HCT116 (cell line): ENCODE measurements around the gene CCDC14. TPM values are rescaled to one million over a fixed set of nuclear protein-coding genes. Genes with fewer than 3 reads are reported as not detected.

Experiments used
- ATAC-seq: fragments of 200-7000 bp; cut with Tn5 transposase; 2 replicates; pipeline ENCODE4 v1.9.1; 2020; ENCODE audit warnings: mild to moderate bottlenecking, moderate library complexity
- BruUV-seq: library from RNA; stranded (reverse); fragments of 400-500 nt; replicated peaks from 2 replicates; lab custom pipeline; 2021; lab: Mats Ljungman, UMichigan
- CTCF ChIA-PET: fragments of 300-600 bp; sonication (Branson Sonifier 250); formaldehyde crosslinking; loops from one replicate; lab custom pipeline; 2021; ENCODE audit warnings: antibody characterized with exemption; lab: Charles Lee
- POLR2A ChIA-PET: fragments of 300-600, 350-600 bp; sonication (Branson Sonifier 250); formaldehyde crosslinking; loops from one replicate; lab custom pipeline; 2021; ENCODE audit warnings: antibody characterized with exemption; lab: Charles Lee
- RAD21 ChIA-PET, 2 experiments: fragments of 300-600 bp; sonication (Branson Sonifier 250); formaldehyde crosslinking; loops; one replicate each; lab custom pipeline; 2023; ENCODE audit warnings: low total read pairs in 2 of 2; ENCODE audit not compliant: uncharacterized antibody in 2 of 2, unreplicated experiment in 2 of 2, low non-redundant PET in 1 of 2; lab: Charles Lee
- DNase-seq: peaks from one replicate; pipeline ENCODE4 v3.0.0-alpha.2; 2010; ENCODE audit warnings: low read depth, low spot score
- H2AFZ ChIP-seq: fragments of 200-600 bp; shearing (Covaris generic), sonication (generic); 2 replicates; pipeline ENCODE4 v1.6.1; 2017; ENCODE audit warnings: low read depth, mixed run types, mixed read lengths, antibody characterized with exemption, low read length; ENCODE audit not compliant: poor library complexity, severe bottlenecking
- H3K27ac ChIP-seq: 2 replicates; pipeline ENCODE4 v1.5.1; 2012; ENCODE audit warnings: low read depth, low read length
- H3K27me3 ChIP-seq: fragments of 200-600 bp; sonication (generic); 2 replicates; pipeline ENCODE4 v1.6.1; 2016; ENCODE audit warnings: mixed run types, low read length, mixed read lengths; ENCODE audit not compliant: insufficient read depth
- H3K36me3 ChIP-seq, 2 experiments: fragments of 200-500 bp in 1 of 2; fragments of 200-600 bp in 1 of 2; sonication (Bioruptor generic) in 1 of 2; sonication (generic) in 1 of 2; 2 replicates each; pipeline versions ENCODE4 v1.5.1 to v1.6.1; 2014 to 2016; ENCODE audit warnings: low read length in 2 of 2, inconsistent platforms in 1 of 2, mixed read lengths in 1 of 2, mixed run types in 1 of 2; ENCODE audit not compliant: insufficient read depth in 2 of 2, control insufficient read depth in 1 of 2
- H3K4me1 ChIP-seq, 2 experiments: fragments of 200-600 bp in 1 of 2; sonication (generic) in 1 of 2; 2 replicates each; pipeline versions ENCODE4 v1.5.1 to v1.6.1; 2012 to 2017; ENCODE audit warnings: low read length in 2 of 2, inconsistent platforms in 1 of 2, mild to moderate bottlenecking in 1 of 2, mixed read lengths in 1 of 2, mixed run types in 1 of 2, moderate library complexity in 1 of 2; ENCODE audit not compliant: insufficient read depth in 2 of 2, control insufficient read depth in 1 of 2
- H3K4me2 ChIP-seq: fragments of 200-600 bp; sonication (generic); 2 replicates; pipeline ENCODE4 v1.6.1; 2017; ENCODE audit warnings: mixed run types, low read length, mixed read lengths
- H3K4me3 ChIP-seq, 2 experiments: fragments of 200-600 bp in 1 of 2; sonication (generic) in 1 of 2; replicated peaks in 1 of 2; 2 replicates each; pipeline ENCODE4 v1.5.1; 2011 to 2016; ENCODE audit warnings: low read length in 2 of 2, control low read depth in 1 of 2, low read depth in 1 of 2, mild to moderate bottlenecking in 1 of 2, mixed read lengths in 1 of 2, mixed run types in 1 of 2
- H3K79me2 ChIP-seq: fragments of 200-600 bp; sonication (generic); 2 replicates; pipeline ENCODE4 v1.6.1; 2017; ENCODE audit warnings: mild to moderate bottlenecking, mixed run types, low read length, moderate library complexity, mixed read lengths; ENCODE audit not compliant: insufficient read depth
- H3K9ac ChIP-seq: fragments of 200-600 bp; sonication (generic); 2 replicates; pipeline ENCODE4 v1.6.1; 2016; ENCODE audit warnings: low read length, mixed read lengths
- H3K9me2 ChIP-seq: fragments of 200-600 bp; sonication (generic), shearing (Covaris generic); 2 replicates; pipeline ENCODE4 v1.6.1; 2017; ENCODE audit warnings: mixed run types, mild to moderate bottlenecking, moderate library complexity; ENCODE audit not compliant: insufficient read depth
- H3K9me3 ChIP-seq, 2 experiments: fragments of 200-500 bp in 1 of 2; fragments of 200-600 bp in 1 of 2; sonication (Bioruptor generic) in 1 of 2; sonication (generic) in 1 of 2; 2 replicates each; pipeline ENCODE4 v1.6.1; 2014 to 2017; ENCODE audit warnings: low read length in 2 of 2, mixed read lengths in 2 of 2, inconsistent platforms in 1 of 2, low read depth in 1 of 2, mild to moderate bottlenecking in 1 of 2, mixed run types in 1 of 2, moderate library complexity in 1 of 2; ENCODE audit not compliant: control insufficient read depth in 1 of 2, insufficient read depth in 1 of 2
- H4K20me1 ChIP-seq: fragments of 200-600 bp; sonication (generic), shearing (Covaris generic); 2 replicates; pipeline ENCODE4 v1.6.1; 2017; ENCODE audit warnings: mixed run types, mild to moderate bottlenecking, moderate library complexity; ENCODE audit not compliant: insufficient read depth
- ATF3 ChIP-seq: IDR thresholded peaks from 2 replicates; pipeline ENCODE4 v1.6.1; 2012
- CEBPB ChIP-seq: IDR thresholded peaks from 2 replicates; pipeline ENCODE4 v1.6.1; 2012; ENCODE audit warnings: low read depth
- FOSL1 ChIP-seq: IDR thresholded peaks from 2 replicates; pipeline ENCODE4 v1.6.1; 2012; ENCODE audit warnings: low read depth
- RAD21 ChIP-seq: IDR thresholded peaks from 2 replicates; pipeline ENCODE4 v1.6.1; 2012; ENCODE audit warnings: low read depth, mild to moderate bottlenecking
- REST ChIP-seq: IDR thresholded peaks from 2 replicates; pipeline ENCODE4 v1.6.1; 2012; ENCODE audit warnings: low read depth
- SIN3A ChIP-seq: IDR thresholded peaks from 2 replicates; pipeline ENCODE4 v1.6.1; 2012; ENCODE audit warnings: low read depth
- TCF7L2 ChIP-seq: IDR thresholded peaks from 2 replicates; pipeline ENCODE4 v1.7.0; 2011; ENCODE audit warnings: borderline replicate concordance, inconsistent platforms; ENCODE audit not compliant: insufficient read depth, insufficient read length; ENCODE audit errors: extremely low read depth
- YY1 ChIP-seq: IDR thresholded peaks from 2 replicates; pipeline ENCODE4 v1.6.1; 2011; ENCODE audit warnings: low read length, low read depth, moderate library complexity, mild to moderate bottlenecking; ENCODE audit not compliant: insufficient replicate concordance; ENCODE audit errors: extremely low read depth
- ZNF274 ChIP-seq: fragments of 200-500 bp; sonication (Bioruptor generic); IDR thresholded peaks from 2 replicates; pipeline ENCODE4 v1.6.1; 2014; ENCODE audit warnings: mild to moderate bottlenecking, low read depth, low read length, inconsistent platforms
- intact Hi-C: fragments of 100-400 bp; cut with micrococcal nuclease; formaldehyde crosslinking; loops from 2 replicates; pipeline ENCODE4 v1.10.0; 2022
- total RNA-seq: library from RNA; stranded (reverse); gene quantifications from one replicate; pipeline ENCODE4 v1.2.1, GENCODE V29; 2021; ENCODE audit not compliant: unreplicated experiment

Gene CCDC14
- total RNA-seq, 1 experiment from 2014 or later: 54.5 TPM

- TF ChIP-seq FOSL1: no peak
- no peak for TF ChIP-seq ATF3
- TF ChIP-seq REST: no peak
- TF ChIP-seq CEBPB: no peak
- no peak for TF ChIP-seq RAD21
- no peak for TF ChIP-seq TCF7L2
- no peak for TF ChIP-seq YY1
- TF ChIP-seq SIN3A: no peak
- no peak for TF ChIP-seq ZNF274
- POLR2A ChIA-PET: no interaction called here
- no TSS peak for BruUV-seq
- intact Hi-C loops: no loop called here
- Histone ChIP-seq H3K9me2 (no peaks in the 10 kb centered on the region; the same call in 1 of the 2 replicates), H3K4me3 (no peak overlapping the region), H3K27me3 (no peaks in the 10 kb centered on the region), H4K20me1 (no peaks in the 10 kb centered on the region), H3K79me2 (no peaks in the 10 kb centered on the region), H2AFZ (no peak overlapping the region), H3K27ac (no peak overlapping the region), H3K4me2 (no peak overlapping the region), H3K36me3 (no peaks in the 10 kb centered on the region), H3K4me1 (no peaks in the 10 kb centered on the region), H3K9me3 (no peaks in the 10 kb centered on the region), H3K9ac (no peak overlapping the region)
- ATAC-seq (no peak), DNase-seq (no peak)
- RAD21 ChIA-PET: no interaction called here
- CTCF ChIA-PET: no interaction called here
Measured at GRCh38 chr3:123871946-123872345, 89.1 kb downstream of the CCDC14 start.
